SK-MEL-5 (cell line): Measurements from ENCODE around the gene MINPP1. TPM values are rescaled to one million over a fixed set of nuclear protein-coding genes. Genes with fewer than 3 reads are reported as not detected.
"Not testable (repeated sequence)": the region's sequence is repeated elsewhere in the genome, so short reads cannot be mapped to it uniquely, and the experiment has no call there.

Experiments used
- DNase-seq: peaks from one replicate; pipeline ENCODE4 v3.0.0-alpha.2; 2016; ENCODE audit warnings: low read depth, low spot score
- in situ Hi-C: cut with HindIII; loops from 2 replicates; pipeline ENCODE4 v1.10.0; 2016; ENCODE audit warnings: low sequenced_read_pairs, high pct_unique_total_duplicates, low pct_unique_long_range_greater_than_20kb
- total RNA-seq: library from RNA; depleted of rRNA; stranded (reverse); fragments of >200 nt; shearing (Covaris generic); gene quantifications from 2 replicates; pipeline ENCODE4 v1.2.3, GENCODE V29; 2014; rRNA removed

The MINPP1 gene
- total RNA-seq, 1 experiment from 2014 or later = 39.2 TPM

DNA sequence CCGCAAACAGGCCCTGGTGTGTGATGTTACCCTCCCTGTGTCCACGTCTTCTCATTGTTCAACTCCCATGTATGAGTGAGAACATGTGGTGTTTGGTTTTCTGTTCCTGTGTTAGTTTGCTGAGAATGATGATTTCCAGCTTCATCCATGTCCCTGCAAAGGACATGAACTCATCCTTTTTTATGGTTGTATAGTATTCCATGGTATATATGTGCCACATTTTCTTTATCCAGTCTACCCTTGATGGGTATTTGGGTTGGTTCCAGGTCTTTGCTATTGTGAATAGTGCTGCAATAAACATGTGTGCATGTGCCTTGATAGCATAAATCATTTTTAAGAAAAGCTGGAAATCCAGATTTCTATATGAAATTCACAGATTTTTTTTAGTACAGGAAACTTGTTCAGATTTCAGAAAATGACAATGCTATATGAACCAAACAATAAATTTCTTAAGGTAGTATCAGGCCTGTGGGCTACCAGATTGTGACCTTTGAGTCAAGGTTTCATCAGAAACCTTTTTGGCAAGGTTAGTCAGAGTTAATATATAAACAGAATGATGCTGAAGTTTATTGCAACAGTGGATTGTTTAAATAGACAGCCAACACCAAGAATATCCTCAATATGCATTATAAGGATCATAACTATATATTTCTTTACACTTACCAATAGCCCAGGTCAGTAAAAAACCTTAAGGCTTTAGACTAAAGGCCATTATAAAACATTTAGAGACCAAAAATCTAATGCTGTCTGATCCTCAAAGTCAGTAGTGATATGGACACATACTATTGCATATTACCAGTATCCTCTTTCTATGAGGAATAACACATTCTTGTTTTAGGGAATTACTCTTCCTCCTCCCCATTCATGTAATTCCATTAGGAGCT is 86.3 kb downstream of the MINPP1 start:
- in situ Hi-C loops = no loop called here

DNA sequence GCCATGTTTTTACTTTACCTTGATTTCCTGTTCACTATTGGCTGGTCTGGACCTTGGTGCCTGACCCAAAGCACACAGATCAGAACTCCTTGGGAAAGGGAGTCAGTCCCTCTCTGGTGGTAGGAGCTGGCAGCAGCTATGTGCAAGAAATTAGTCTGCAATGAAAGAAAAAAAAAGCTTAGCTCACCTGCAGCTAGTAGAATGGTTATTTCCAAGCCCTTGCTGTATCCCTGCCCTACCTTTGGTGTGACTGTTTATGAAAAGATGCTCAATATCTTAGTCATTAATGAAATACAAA is 86.8 kb downstream of the MINPP1 start:
- no peak for DNase-seq
- in situ Hi-C loops = no loop called here

More for the DNA sequence above, 86.3 kb downstream of the MINPP1 start:
- no peak for DNase-seq

DNA sequence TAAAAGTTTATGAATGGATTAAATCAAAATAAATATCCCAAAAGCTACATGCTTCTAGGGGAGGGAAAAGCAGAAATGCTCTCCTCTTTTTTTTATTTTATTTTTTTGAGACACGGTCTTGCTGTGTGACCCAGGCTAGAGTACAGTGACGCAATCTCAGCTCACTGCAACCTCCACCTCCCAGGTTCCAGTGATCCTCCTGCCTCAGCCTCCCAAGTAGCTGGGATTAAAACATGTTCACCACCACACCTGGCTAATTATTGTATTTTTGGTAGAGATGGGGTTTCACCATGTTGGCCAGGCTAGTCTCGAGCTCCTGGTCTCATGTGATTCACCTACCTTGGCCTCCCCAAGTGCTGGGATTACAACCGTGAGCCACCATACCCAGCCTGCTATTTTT is 88.2 kb downstream of the MINPP1 start:
- in situ Hi-C loops, DNase-seq: not testable (repeated sequence)

DNA sequence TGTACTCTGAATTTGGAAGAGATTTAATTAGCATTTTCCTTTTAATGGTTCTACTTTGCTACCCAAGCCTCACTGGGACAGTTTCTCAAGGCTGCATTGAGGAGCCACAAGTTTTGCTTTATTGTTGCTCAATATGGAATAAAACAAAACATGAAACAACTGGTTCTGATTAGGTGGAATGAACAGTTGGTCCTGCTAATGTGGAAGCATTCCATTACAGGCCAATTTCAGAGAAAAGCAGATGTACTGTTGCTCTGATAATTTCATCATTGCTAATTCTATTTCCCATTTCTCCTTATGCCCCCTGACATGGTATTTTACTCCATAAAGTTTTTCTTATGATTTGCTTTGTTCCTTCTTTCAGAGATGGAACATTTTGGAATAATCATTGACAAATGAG is 89.0 kb downstream of the MINPP1 start:
- no peak for DNase-seq
- in situ Hi-C loops = no loop called here

DNA sequence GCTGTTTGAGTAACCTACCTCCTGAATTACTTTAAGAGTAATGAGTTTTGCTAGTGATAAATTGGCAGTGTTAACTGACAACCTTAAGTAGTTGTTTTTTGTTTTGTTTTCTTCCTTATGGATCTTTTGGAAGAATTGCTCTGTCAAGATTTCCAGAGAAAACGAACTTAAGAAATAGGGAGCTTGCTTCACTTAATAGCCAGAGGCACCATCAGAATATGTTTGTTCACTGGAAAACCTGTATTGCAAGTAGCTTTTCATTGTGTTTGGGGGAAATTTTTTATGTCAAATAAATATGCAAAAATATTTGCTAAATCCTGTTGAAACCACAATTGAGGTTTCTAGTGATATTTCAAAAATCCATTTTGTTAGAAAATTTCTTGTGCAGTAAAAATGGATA is 89.5 kb downstream of the MINPP1 start:
- no peak for DNase-seq
- in situ Hi-C loops = no loop called here

GRCh38 chr10:87594864-87595263 is 90.2 kb downstream of the MINPP1 start:
- in situ Hi-C loops = no loop called here

GRCh38 chr10:87596351-87596750 is 91.7 kb downstream of the MINPP1 start:
- in situ Hi-C loops = no loop called here
- DNase-seq = no peak

More at GRCh38 chr10:87594864-87595263, 90.2 kb downstream of the MINPP1 start:
- no peak for DNase-seq

GRCh38 chr10:87598700-87599099 is 94.0 kb downstream of the MINPP1 start:
- in situ Hi-C loops = no loop called here
- DNase-seq = no peak

DNA sequence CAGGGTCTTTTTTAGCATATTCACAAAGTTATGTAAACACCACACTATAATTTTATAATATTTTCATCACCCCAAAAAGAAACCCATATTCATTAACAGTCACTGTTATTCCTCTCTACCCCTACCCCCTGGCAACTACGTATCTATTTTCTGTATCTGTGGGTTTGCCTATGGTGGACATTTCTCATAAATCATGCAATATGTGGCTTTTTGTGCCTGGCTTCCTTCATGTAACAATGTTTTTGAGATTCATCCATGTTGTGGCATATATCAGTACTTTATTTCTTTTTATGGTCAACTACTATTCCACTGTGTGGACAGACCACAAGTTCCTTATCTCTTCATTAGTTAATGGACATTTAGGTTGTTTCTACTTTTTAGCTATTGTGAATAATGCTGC is 95.9 kb downstream of the MINPP1 start:
- DNase-seq = no peak
- in situ Hi-C loops = no loop called here

Other genes with a start within 250 kb of the MINPP1 start
- gene NUTM2D, start 147.1 kb upstream of the MINPP1 start, total RNA-seq = 0.29 and 0.32 TPM in 2 replicates
- gene PAPSS2, start 155.0 kb downstream of the MINPP1 start, total RNA-seq = 69.3 and 71.8 TPM in 2 replicates